ENCODE measurements around the gene CYP3A4. TPM values are rescaled to one million over a fixed set of nuclear protein-coding genes. Genes with fewer than 3 reads are reported as not detected.

The CYP3A4 gene
- total and polyA plus RNA-seq, 2 donors (not counting 1 experiment from before 2014, with no cell fraction given), result 0.17 TPM; not detected in 1

GRCh38 chr7:99720800-99721595 is 63.0 kb downstream of the CYP3A4 start:
- TF ChIP-seq EZH2 (IDR thresholded peaks at IDR 0.05; ENCODE audit: low read length, missing control alignments), result no peak
- no peak for TF ChIP-seq CTCF (conservative IDR thresholded peaks at IDR 0.05 in 1 of 2, IDR thresholded peaks at IDR 0.05 in 1 of 2; ENCODE audit: low read depth in 1 of 2, low read length in 2 of 2)
- H3K27me3 ChIP-seq (ENCODE audit: control insufficient read depth, insufficient read depth, low read length), result peaks cover 2% of the 10 kb centered on the region
- DNase-seq (ENCODE audit: low read depth in 2 of 2), result no peak

GRCh38 chr7:99719996-99720769 is 63.8 kb downstream of the CYP3A4 start:
- no peak for DNase-seq (ENCODE audit: low read depth in 2 of 2)
- Histone ChIP-seq H3K79me2 (ENCODE audit: control insufficient read depth, insufficient read depth, low read length) (no peaks in the 10 kb centered on the region), H3K4me2 (ENCODE audit: extremely low read depth, insufficient read depth, low read length) (no peak overlapping the region), H3K36me3 (ENCODE audit: control insufficient read depth, insufficient read depth, low read length) (no peaks in the 10 kb centered on the region), H4K20me1 (ENCODE audit: control insufficient read depth, extremely low read depth, insufficient read depth, low read length) (no peaks in the 10 kb centered on the region), H3K27ac (ENCODE audit: insufficient read depth, low read length) (no peak overlapping the region), H3K27me3 (ENCODE audit: control insufficient read depth, insufficient read depth, low read length) (peaks cover 6% of the 10 kb centered on the region), H3K9me3 (ENCODE audit: control insufficient read depth, insufficient read depth, low read depth, low read length) (no peaks in the 10 kb centered on the region), H3K4me3 (replicated peaks in 1 of 4; ENCODE audit: control extremely low read depth in 1 of 4, insufficient read depth in 1 of 4, low read depth in 3 of 4, low read length in 4 of 4) (no peak overlapping the region), H3K9ac (ENCODE audit: insufficient read depth, low read length) (no peak overlapping the region), H3K4me1 (ENCODE audit: control insufficient read depth, extremely low read depth, insufficient read depth, low read length) (no peaks in the 10 kb centered on the region), H2AFZ (ENCODE audit: low read length) (no peak overlapping the region)
- no peak for TF ChIP-seq EZH2 (IDR thresholded peaks at IDR 0.05; ENCODE audit: low read length, missing control alignments)
- no peak for TF ChIP-seq CTCF (conservative IDR thresholded peaks at IDR 0.05 in 1 of 2, IDR thresholded peaks at IDR 0.05 in 1 of 2; ENCODE audit: low read depth in 1 of 2, low read length in 2 of 2)

More at GRCh38 chr7:99720800-99721595, 63.0 kb downstream of the CYP3A4 start:
- Histone ChIP-seq H2AFZ (ENCODE audit: low read length) (no peak overlapping the region), H3K4me2 (ENCODE audit: extremely low read depth, insufficient read depth, low read length) (no peak overlapping the region), H3K4me3 (replicated peaks in 1 of 4; ENCODE audit: control extremely low read depth in 1 of 4, insufficient read depth in 1 of 4, low read depth in 3 of 4, low read length in 4 of 4) (no peak overlapping the region), H4K20me1 (ENCODE audit: control insufficient read depth, extremely low read depth, insufficient read depth, low read length) (no peaks in the 10 kb centered on the region), H3K27ac (ENCODE audit: insufficient read depth, low read length) (no peak overlapping the region), H3K4me1 (ENCODE audit: control insufficient read depth, extremely low read depth, insufficient read depth, low read length) (no peaks in the 10 kb centered on the region), H3K36me3 (ENCODE audit: control insufficient read depth, insufficient read depth, low read length) (no peaks in the 10 kb centered on the region), H3K9me3 (ENCODE audit: control insufficient read depth, insufficient read depth, low read depth, low read length) (no peaks in the 10 kb centered on the region), H3K79me2 (ENCODE audit: control insufficient read depth, insufficient read depth, low read length) (no peaks in the 10 kb centered on the region), H3K9ac (ENCODE audit: insufficient read depth, low read length) (no peak overlapping the region)

- Histone ChIP-seq H3K36me3 (ENCODE audit: control insufficient read depth, insufficient read depth, low read length) (no peaks in the 10 kb centered on the region), H4K20me1 (ENCODE audit: control insufficient read depth, extremely low read depth, insufficient read depth, low read length) (no peaks in the 10 kb centered on the region), H3K9me3 (ENCODE audit: control insufficient read depth, insufficient read depth, low read depth, low read length) (no peaks in the 10 kb centered on the region), H3K27ac (ENCODE audit: insufficient read depth, low read length) (no peak overlapping the region), H3K27me3 (ENCODE audit: control insufficient read depth, insufficient read depth, low read length) (peaks cover 6% of the 10 kb centered on the region), H3K4me1 (ENCODE audit: control insufficient read depth, extremely low read depth, insufficient read depth, low read length) (no peaks in the 10 kb centered on the region), H3K4me3 (replicated peaks in 1 of 4; ENCODE audit: control extremely low read depth in 1 of 4, insufficient read depth in 1 of 4, low read depth in 3 of 4, low read length in 4 of 4) (no peak overlapping the region), H3K4me2 (ENCODE audit: extremely low read depth, insufficient read depth, low read length) (no peak overlapping the region), H2AFZ (ENCODE audit: low read length) (no peak overlapping the region), H3K79me2 (ENCODE audit: control insufficient read depth, insufficient read depth, low read length) (no peaks in the 10 kb centered on the region), H3K9ac (ENCODE audit: insufficient read depth, low read length) (no peak overlapping the region)
- TF ChIP-seq CTCF (conservative IDR thresholded peaks at IDR 0.05 in 1 of 2, IDR thresholded peaks at IDR 0.05 in 1 of 2; ENCODE audit: low read depth in 1 of 2, low read length in 2 of 2), result no peak
- no peak for TF ChIP-seq EZH2 (IDR thresholded peaks at IDR 0.05; ENCODE audit: low read length, missing control alignments)
- no peak for DNase-seq (ENCODE audit: low read depth in 2 of 2)
Measured at GRCh38 chr7:99713995-99714570, 69.9 kb downstream of the CYP3A4 start.
